Measurements from ENCODE around the gene ITGA6. TPM values are rescaled to one million over a fixed set of nuclear protein-coding genes. Genes with fewer than 3 reads are reported as not detected.
A peak's percentile ranks its signal among the peaks of the same experiment; 100 is the strongest.

ITGA6 gene
- total RNA-seq, 4 donors from 2014 or later, result 34.8 to 66.6 (median 52.7) TPM

- no peak for TF ChIP-seq POLR2A (IDR thresholded peaks at IDR 0.05)
- TF ChIP-seq CTCF (IDR thresholded peaks at IDR 0.05), result no peak
- intact Hi-C loops (cut with DNase I), result no loop called here
- no peak for DNase-seq
- Histone ChIP-seq H3K36me3 (peaks cover 0 to under 1% of the 10 kb centered on the region in 2 donors), H3K27me3 (no peaks in the 10 kb centered on the region), H3K9me3 (no peaks in the 10 kb centered on the region), H3K4me3 (replicated peaks in 1 of 3) (no peak overlapping the region), H3K27ac (no peak overlapping the region), H3K4me1 (no peaks in the 10 kb centered on the region)
- 85% methylated on average over 6 of the region's 6 CpGs for WGBS, 2 donors
Measured at GRCh38 chr2:172510088-172510487, 82.7 kb downstream of the ITGA6 start.

DNA sequence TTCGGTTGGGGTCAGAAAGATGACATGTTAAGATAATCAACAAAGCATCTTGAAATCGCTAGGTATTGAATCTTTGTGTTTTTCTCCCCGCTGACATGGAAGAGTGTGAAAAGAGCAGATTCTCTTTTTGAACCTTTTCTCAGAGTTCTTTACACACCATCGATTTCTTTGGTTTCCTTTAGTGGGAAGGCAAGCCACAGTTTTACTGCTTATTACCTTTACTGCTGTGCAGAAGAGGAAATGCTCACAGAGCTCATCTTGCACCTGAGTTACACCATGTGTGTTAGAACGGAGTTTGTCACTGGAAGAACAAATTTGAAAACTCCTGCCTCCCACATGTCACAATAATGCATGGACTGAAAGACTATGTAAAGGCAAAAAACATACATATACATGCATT is 83.2 kb downstream of the ITGA6 start:
- Histone ChIP-seq H3K4me1 (no peaks in the 10 kb centered on the region), H3K4me3 (replicated peaks in 1 of 3) (no peak overlapping the region), H3K27me3 (no peaks in the 10 kb centered on the region), H3K27ac (no peak overlapping the region), H3K9me3 (no peaks in the 10 kb centered on the region), H3K36me3 (no peaks in the 10 kb centered on the region)
- 91 to 95% methylated on average over 5 of the region's 5 CpGs for WGBS, 2 donors
- no peak for DNase-seq
- intact Hi-C loops (cut with DNase I), result no loop called here
- TF ChIP-seq POLR2A (IDR thresholded peaks at IDR 0.05) (no peak), CTCF (IDR thresholded peaks at IDR 0.05) (no peak)

DNA sequence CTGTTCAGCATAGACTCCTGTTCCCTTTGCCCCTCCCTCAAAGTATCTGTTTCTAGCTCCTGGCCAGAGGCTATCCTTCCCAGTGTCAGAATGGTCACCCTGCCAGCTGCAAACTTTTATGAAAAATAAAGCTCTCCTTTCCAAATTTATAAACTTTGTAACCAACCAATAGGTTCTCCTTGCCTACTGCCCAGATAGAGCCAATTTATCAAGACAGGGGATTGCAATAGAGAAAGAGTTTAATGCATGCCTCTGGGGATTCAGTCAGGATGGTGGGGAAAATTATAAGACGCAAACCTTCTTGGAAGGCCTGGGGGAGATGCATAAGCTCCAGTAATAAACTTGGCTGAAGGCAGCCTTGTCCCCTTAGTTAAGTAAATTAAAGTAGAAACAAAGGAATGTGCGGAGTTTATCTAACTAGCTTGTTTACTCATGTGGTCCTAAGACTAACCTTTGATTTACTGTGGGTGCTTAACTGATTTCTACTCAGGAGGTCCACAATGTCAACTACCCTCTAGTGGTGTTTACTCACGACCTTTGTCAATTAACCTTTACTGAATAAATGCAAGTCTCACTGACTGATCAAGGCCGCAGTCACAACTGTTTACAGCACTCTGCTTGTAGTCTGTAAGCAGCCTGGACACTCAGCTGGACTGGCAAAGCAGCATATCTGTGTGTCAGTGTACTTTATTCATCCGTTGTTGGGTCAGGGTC is 85.6 kb downstream of the ITGA6 start:
- 87 to 92% methylated on average over 5 of the region's 5 CpGs for WGBS, 2 donors
- intact Hi-C loops (cut with DNase I), result no loop called here
- TF ChIP-seq CTCF (IDR thresholded peaks at IDR 0.05) (no peak), POLR2A (IDR thresholded peaks at IDR 0.05) (no peak)

DNA sequence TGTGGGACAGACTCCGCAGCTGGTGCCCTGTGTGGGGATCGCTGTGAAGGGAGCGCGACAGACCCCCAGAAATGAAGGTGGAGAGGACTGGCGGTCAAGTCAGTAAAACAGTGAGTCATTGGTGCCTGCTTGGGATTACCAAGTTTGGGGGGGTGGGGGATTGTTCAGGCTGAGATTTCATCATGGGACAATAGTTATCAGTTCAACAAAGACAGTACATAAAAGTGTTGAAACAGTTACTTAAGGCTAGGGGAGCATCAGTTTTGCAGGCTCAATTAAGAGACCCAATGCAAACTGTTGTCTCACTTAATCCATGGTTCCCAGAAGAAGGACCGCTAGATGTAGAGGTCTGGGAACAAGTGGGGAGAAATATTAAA is 86.1 kb downstream of the ITGA6 start:
- no peaks in the 10 kb centered on the region for H3K27me3 ChIP-seq
- no peaks in the 10 kb centered on the region for H3K4me1 ChIP-seq
- no peak overlapping the region for H3K4me3 ChIP-seq (replicated peaks in 1 of 3)
- H3K36me3 ChIP-seq, result no peaks in the 10 kb centered on the region
- H3K27ac ChIP-seq, result no peak overlapping the region
- intact Hi-C loops (cut with DNase I), result no loop called here
- TF ChIP-seq CTCF (IDR thresholded peaks at IDR 0.05) (no peak), POLR2A (IDR thresholded peaks at IDR 0.05) (no peak)
- H3K9me3 ChIP-seq, result no peaks in the 10 kb centered on the region
- WGBS, 2 donors, result 96 to 98% methylated on average over 6 of the region's 6 CpGs
- no peak for DNase-seq

More for the DNA sequence above, 85.6 kb downstream of the ITGA6 start:
- no peak overlapping the region for H3K27ac ChIP-seq
- H3K27me3 ChIP-seq, result no peaks in the 10 kb centered on the region
- no peaks in the 10 kb centered on the region for H3K36me3 ChIP-seq
- DNase-seq, result no peak
- no peaks in the 10 kb centered on the region for H3K4me1 ChIP-seq
- H3K9me3 ChIP-seq, result no peaks in the 10 kb centered on the region
- no peak overlapping the region for H3K4me3 ChIP-seq (replicated peaks in 1 of 3)

- Histone ChIP-seq H3K4me1 (no peaks in the 10 kb centered on the region), H3K9me3 (no peaks in the 10 kb centered on the region), H3K27me3 (no peaks in the 10 kb centered on the region), H3K4me3 (replicated peaks in 1 of 3) (no peak overlapping the region), H3K36me3 (no peaks in the 10 kb centered on the region), H3K27ac (no peak overlapping the region)
- intact Hi-C loops (cut with DNase I), result no loop called here
- 57 to 82% methylated on average over 15 of the region's 15 CpGs for WGBS, 2 donors
- no peak for TF ChIP-seq CTCF (IDR thresholded peaks at IDR 0.05)
- TF ChIP-seq POLR2A (IDR thresholded peaks at IDR 0.05), result no peak
- peak in 1 of 2 donors; percentile 43 for DNase-seq
Measured at GRCh38 chr2:172513935-172514586, 86.7 kb downstream of the ITGA6 start.

All from thyroid gland (tissue), 4 donors.